HCT116 (cell line): ENCODE data around the gene CSPG4. TPM values are rescaled to one million over a fixed set of nuclear protein-coding genes. Genes with fewer than 3 reads are reported as not detected.

Experiments used
- ATAC-seq: fragments of 200-7000 bp; cut with Tn5 transposase; 2 replicates; pipeline ENCODE4 v1.9.1; 2020; ENCODE audit warnings: mild to moderate bottlenecking, moderate library complexity
- BruUV-seq: library from RNA; stranded (reverse); fragments of 400-500 nt; replicated peaks from 2 replicates; lab custom pipeline; 2021; lab: Mats Ljungman, UMichigan
- CTCF ChIA-PET: fragments of 300-600 bp; sonication (Branson Sonifier 250); formaldehyde crosslinking; loops from one replicate; lab custom pipeline; 2021; ENCODE audit warnings: antibody characterized with exemption; lab: Charles Lee
- POLR2A ChIA-PET: fragments of 300-600, 350-600 bp; sonication (Branson Sonifier 250); formaldehyde crosslinking; loops from one replicate; lab custom pipeline; 2021; ENCODE audit warnings: antibody characterized with exemption; lab: Charles Lee
- RAD21 ChIA-PET, 2 experiments: fragments of 300-600 bp; sonication (Branson Sonifier 250); formaldehyde crosslinking; loops; one replicate each; lab custom pipeline; 2023; ENCODE audit warnings: low total read pairs in 2 of 2; ENCODE audit not compliant: uncharacterized antibody in 2 of 2, unreplicated experiment in 2 of 2, low non-redundant PET in 1 of 2; lab: Charles Lee
- DNase-seq: peaks from one replicate; pipeline ENCODE4 v3.0.0-alpha.2; 2010; ENCODE audit warnings: low read depth, low spot score
- H2AFZ ChIP-seq: fragments of 200-600 bp; shearing (Covaris generic), sonication (generic); 2 replicates; pipeline ENCODE4 v1.6.1; 2017; ENCODE audit warnings: low read depth, mixed run types, mixed read lengths, antibody characterized with exemption, low read length; ENCODE audit not compliant: poor library complexity, severe bottlenecking
- H3K27ac ChIP-seq: 2 replicates; pipeline ENCODE4 v1.5.1; 2012; ENCODE audit warnings: low read depth, low read length
- H3K27me3 ChIP-seq: fragments of 200-600 bp; sonication (generic); 2 replicates; pipeline ENCODE4 v1.6.1; 2016; ENCODE audit warnings: mixed run types, low read length, mixed read lengths; ENCODE audit not compliant: insufficient read depth
- H3K36me3 ChIP-seq, 2 experiments: fragments of 200-500 bp in 1 of 2; fragments of 200-600 bp in 1 of 2; sonication (Bioruptor generic) in 1 of 2; sonication (generic) in 1 of 2; 2 replicates each; pipeline versions ENCODE4 v1.5.1 to v1.6.1; 2014 to 2016; ENCODE audit warnings: low read length in 2 of 2, inconsistent platforms in 1 of 2, mixed read lengths in 1 of 2, mixed run types in 1 of 2; ENCODE audit not compliant: insufficient read depth in 2 of 2, control insufficient read depth in 1 of 2
- H3K4me1 ChIP-seq, 2 experiments: fragments of 200-600 bp in 1 of 2; sonication (generic) in 1 of 2; 2 replicates each; pipeline versions ENCODE4 v1.5.1 to v1.6.1; 2012 to 2017; ENCODE audit warnings: low read length in 2 of 2, inconsistent platforms in 1 of 2, mild to moderate bottlenecking in 1 of 2, mixed read lengths in 1 of 2, mixed run types in 1 of 2, moderate library complexity in 1 of 2; ENCODE audit not compliant: insufficient read depth in 2 of 2, control insufficient read depth in 1 of 2
- H3K4me2 ChIP-seq: fragments of 200-600 bp; sonication (generic); 2 replicates; pipeline ENCODE4 v1.6.1; 2017; ENCODE audit warnings: mixed run types, low read length, mixed read lengths
- H3K4me3 ChIP-seq, 2 experiments: fragments of 200-600 bp in 1 of 2; sonication (generic) in 1 of 2; replicated peaks in 1 of 2; 2 replicates each; pipeline ENCODE4 v1.5.1; 2011 to 2016; ENCODE audit warnings: low read length in 2 of 2, control low read depth in 1 of 2, low read depth in 1 of 2, mild to moderate bottlenecking in 1 of 2, mixed read lengths in 1 of 2, mixed run types in 1 of 2
- H3K79me2 ChIP-seq: fragments of 200-600 bp; sonication (generic); 2 replicates; pipeline ENCODE4 v1.6.1; 2017; ENCODE audit warnings: mild to moderate bottlenecking, mixed run types, low read length, moderate library complexity, mixed read lengths; ENCODE audit not compliant: insufficient read depth
- H3K9ac ChIP-seq: fragments of 200-600 bp; sonication (generic); 2 replicates; pipeline ENCODE4 v1.6.1; 2016; ENCODE audit warnings: low read length, mixed read lengths
- H3K9me2 ChIP-seq: fragments of 200-600 bp; sonication (generic), shearing (Covaris generic); 2 replicates; pipeline ENCODE4 v1.6.1; 2017; ENCODE audit warnings: mixed run types, mild to moderate bottlenecking, moderate library complexity; ENCODE audit not compliant: insufficient read depth
- H3K9me3 ChIP-seq, 2 experiments: fragments of 200-500 bp in 1 of 2; fragments of 200-600 bp in 1 of 2; sonication (Bioruptor generic) in 1 of 2; sonication (generic) in 1 of 2; 2 replicates each; pipeline ENCODE4 v1.6.1; 2014 to 2017; ENCODE audit warnings: low read length in 2 of 2, mixed read lengths in 2 of 2, inconsistent platforms in 1 of 2, low read depth in 1 of 2, mild to moderate bottlenecking in 1 of 2, mixed run types in 1 of 2, moderate library complexity in 1 of 2; ENCODE audit not compliant: control insufficient read depth in 1 of 2, insufficient read depth in 1 of 2
- H4K20me1 ChIP-seq: fragments of 200-600 bp; sonication (generic), shearing (Covaris generic); 2 replicates; pipeline ENCODE4 v1.6.1; 2017; ENCODE audit warnings: mixed run types, mild to moderate bottlenecking, moderate library complexity; ENCODE audit not compliant: insufficient read depth
- CTCF ChIP-seq, 3 experiments: fragments of 200-600 bp in 1 of 3; sonication (generic) in 1 of 3; IDR thresholded peaks in 2 of 3; conservative IDR thresholded peaks in 1 of 3; 2 replicates each; pipeline ENCODE4 v1.5.1; 2012 to 2017; ENCODE audit warnings: low read depth in 2 of 3, low read length in 2 of 3, antibody characterized with exemption in 1 of 3, borderline replicate concordance in 1 of 3, control low read depth in 1 of 3, mild to moderate bottlenecking in 1 of 3, mixed read lengths in 1 of 3, mixed run types in 1 of 3, moderate library complexity in 1 of 3; ENCODE audit not compliant: insufficient read depth in 1 of 3
- EGR1 ChIP-seq: IDR thresholded peaks from 2 replicates; pipeline ENCODE4 v1.6.1; 2012; ENCODE audit warnings: low read depth
- POLR2A ChIP-seq: IDR thresholded peaks from 2 replicates; pipeline ENCODE4 v1.7.0; 2011; ENCODE audit warnings: borderline replicate concordance; ENCODE audit not compliant: insufficient read depth, insufficient read length; ENCODE audit errors: extremely low read depth
- SP1 ChIP-seq: IDR thresholded peaks from 2 replicates; pipeline ENCODE4 v1.6.1; 2012; ENCODE audit warnings: low read depth
- YY1 ChIP-seq: IDR thresholded peaks from 2 replicates; pipeline ENCODE4 v1.6.1; 2011; ENCODE audit warnings: low read length, low read depth, moderate library complexity, mild to moderate bottlenecking; ENCODE audit not compliant: insufficient replicate concordance; ENCODE audit errors: extremely low read depth
- intact Hi-C: fragments of 100-400 bp; cut with micrococcal nuclease; formaldehyde crosslinking; loops from 2 replicates; pipeline ENCODE4 v1.10.0; 2022
- total RNA-seq: library from RNA; stranded (reverse); gene quantifications from one replicate; pipeline ENCODE4 v1.2.1, GENCODE V29; 2021; ENCODE audit not compliant: unreplicated experiment

The CSPG4 gene
- total RNA-seq, 1 experiment from 2014 or later = 18.1 TPM

DNA sequence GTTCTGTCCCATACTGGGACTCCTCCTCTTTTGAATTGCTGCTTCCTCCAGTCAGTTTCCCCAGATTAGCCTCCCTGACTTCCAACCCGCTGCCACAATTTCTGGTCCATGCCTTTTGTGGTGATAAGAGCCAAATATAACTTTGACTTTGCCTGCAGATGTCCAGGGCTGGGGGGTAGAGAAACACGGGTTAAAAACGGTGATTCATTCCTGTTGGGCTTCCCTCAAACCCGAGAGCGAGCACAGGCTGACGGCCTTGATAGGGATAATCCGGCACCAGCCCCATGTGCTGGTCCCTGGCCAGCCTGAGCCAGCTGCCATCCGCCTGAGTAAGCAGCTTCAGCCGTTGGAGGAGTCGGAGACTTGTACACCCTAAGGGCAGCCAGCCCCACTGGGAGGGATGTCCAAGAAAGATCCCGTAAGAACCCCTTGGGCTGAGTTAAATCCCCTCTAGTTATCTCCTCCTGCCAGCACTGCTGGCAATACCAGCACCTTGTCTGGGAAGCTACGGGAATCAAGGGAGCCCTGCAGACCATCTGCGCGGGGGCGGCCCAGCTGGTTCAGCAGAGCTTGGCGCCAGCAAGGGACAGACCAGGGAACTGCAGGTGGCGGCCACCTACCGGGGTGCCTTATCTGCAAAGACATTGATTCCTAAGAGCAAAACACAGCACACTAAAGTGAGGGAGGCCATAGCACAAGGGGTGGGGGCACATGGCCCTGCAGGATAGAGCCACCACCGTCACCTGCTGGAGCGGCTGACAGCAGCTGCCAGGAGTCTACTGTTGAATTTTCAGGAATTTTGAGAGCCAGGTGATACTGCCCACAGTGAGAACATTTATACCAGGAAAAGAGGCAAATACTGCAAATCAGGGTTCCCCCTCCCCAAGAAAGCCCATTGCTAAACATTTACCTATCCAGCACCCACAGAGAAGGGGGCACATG lies 18.1 kb downstream of the CSPG4 start:
- Histone ChIP-seq H3K4me3 (peak overlapping the region in 1 of 2 experiments; percentile 25; a peak in 1 of 4 replicates), H3K36me3 (no peaks in the 10 kb centered on the region), H3K4me2 (peak overlapping the region; percentile 63), H3K9me2 (no peaks in the 10 kb centered on the region), H4K20me1 (no peaks in the 10 kb centered on the region), H2AFZ (no peak overlapping the region), H3K4me1 (peaks cover 10 to 19% of the 10 kb centered on the region in 2 experiments; a peak in 3 of 4 replicates), H3K9me3 (no peaks in the 10 kb centered on the region), H3K27me3 (no peaks in the 10 kb centered on the region), H3K79me2 (no peaks in the 10 kb centered on the region), H3K27ac (peak overlapping the region; percentile 39), H3K9ac (peak overlapping the region; percentile 33; the same call in 1 of the 2 replicates)
- no peak for DNase-seq
- ChIA-PET POLR2A (no interaction called here), CTCF (interaction anchor here (0.8 to 1.4 kb wide), 4 partner anchors 8 to 227 kb away, joined by 3 to 9 read pairs (median 4); no protein-coding TSS in a partner anchor), RAD21 (interaction anchor here in 1 of 2 experiments (0.6 kb wide), 1 partner anchor 52 kb away, joined by 5 read pairs; no protein-coding TSS in a partner anchor)
- no TSS peak for BruUV-seq
- intact Hi-C loops = no loop called here
- ATAC-seq = peak; percentile 84
- TF ChIP-seq SP1 (no peak), EGR1 (peak; percentile 94), YY1 (no peak), POLR2A (no peak), CTCF (IDR thresholded peaks at IDR 0.05 in 2 of 3, conservative IDR thresholded peaks at IDR 0.05 in 1 of 3; ENCODE audit: borderline replicate concordance in 1 of 3, insufficient read depth in 1 of 3, low read depth in 2 of 3, low read length in 2 of 3) (peak in 2 of 3 experiments; percentile 54 to 55; a peak in 4 of 6 replicates)
